Measurements from ENCODE around the gene CSAD. TPM values are rescaled to one million over a fixed set of nuclear protein-coding genes. Genes with fewer than 3 reads are reported as not detected.
A peak's percentile ranks its signal among the peaks of the same experiment; 100 is the strongest.

Gene CSAD
- total and polyA plus RNA-seq, 2 donors (not counting 3 experiments of a cell fraction or from before 2014, with no cell fraction given): 21.1 to 24.4 TPM

- H3K4me2 ChIP-seq (ENCODE audit: insufficient read depth, low read length): no peak overlapping the region
Measured at GRCh38 chr12:53223389-53224060, 42.8 kb upstream of the CSAD start.

GRCh38 chr12:53222806-53223261, 42.1 kb upstream of the CSAD start:
- POLR2A ChIA-PET: no interaction called here
- no peak overlapping the region for H3K9ac ChIP-seq (replicated peaks; ENCODE audit: extremely low read depth, insufficient read depth, low read length)
- no peaks in the 10 kb centered on the region for H3K27me3 ChIP-seq (ENCODE audit: control insufficient read depth in 2 of 2, insufficient read depth in 2 of 2, low read length in 2 of 2)
- FAIRE-seq (no peak), DNase-seq (ENCODE audit: low read depth, low spot score) (no peak)
- no peaks in the 10 kb centered on the region for H3K9me3 ChIP-seq (replicated peaks; ENCODE audit: control insufficient read depth, insufficient read depth, low read length)
- H3K4me1 ChIP-seq (ENCODE audit: control insufficient read depth, extremely low read depth, insufficient read depth, low read length): peaks cover 39% of the 10 kb centered on the region
- H3K27ac ChIP-seq (ENCODE audit: insufficient read depth, low read depth, low read length): no peak overlapping the region
- H3K4me3 ChIP-seq (replicated peaks in 1 of 3; ENCODE audit: insufficient read depth in 1 of 3, low read depth in 1 of 3, low read length in 3 of 3): no peak overlapping the region
- H3K36me3 ChIP-seq (ENCODE audit: control insufficient read depth in 2 of 2, extremely low read depth in 1 of 2, insufficient read depth in 2 of 2, low read length in 2 of 2): no peaks in the 10 kb centered on the region
- CTCF ChIA-PET: interaction anchor here (0.8 to 0.9 kb wide), 2 partner anchors 9 to 98 kb away, joined by 4 to 12 read pairs; partner anchors contain the start of gene AAAS
- no TSS peak for BruUV-seq (replicated peaks)
- no peaks in the 10 kb centered on the region for H3K79me2 ChIP-seq (ENCODE audit: control insufficient read depth, insufficient read depth, low read length)
- H4K20me1 ChIP-seq (replicated peaks; ENCODE audit: control insufficient read depth, extremely low read depth, insufficient read depth, low read length): no peaks in the 10 kb centered on the region
- no peak for TF ChIP-seq CTCF (IDR thresholded peaks at IDR 0.05; ENCODE audit: extremely low read depth in 1 of 2, insufficient read depth in 1 of 2, low read depth in 1 of 2, low read length in 2 of 2)
- TF ChIP-seq FOS (IDR thresholded peaks at IDR 0.05; ENCODE audit: borderline replicate concordance, insufficient read depth, low read length): no peak
- no peak for TF ChIP-seq MAX (IDR thresholded peaks at IDR 0.05; ENCODE audit: insufficient read depth, insufficient read length)
- TF ChIP-seq POLR2AphosphoS5 (IDR thresholded peaks at IDR 0.05; ENCODE audit: insufficient read depth, low read depth, low read length): no peak
- no peak for TF ChIP-seq EZH2 (IDR thresholded peaks at IDR 0.05; ENCODE audit: borderline replicate concordance, low read depth, low read length, severe bottlenecking)
- no peak for TF ChIP-seq GATA2 (IDR thresholded peaks at IDR 0.05; ENCODE audit: insufficient read depth, insufficient read length, low read depth, low read length)
- TF ChIP-seq POLR2A (IDR thresholded peaks at IDR 0.05; ENCODE audit: low read depth, low read length): no peak
- no peak for TF ChIP-seq MYC (IDR thresholded peaks at IDR 0.05; ENCODE audit: low read depth, low read length)
- no peak for TF ChIP-seq JUN (IDR thresholded peaks at IDR 0.05; ENCODE audit: borderline replicate concordance, insufficient read depth, insufficient read length, low read depth)
- no peak overlapping the region for H2AFZ ChIP-seq (ENCODE audit: low read depth, low read length)
- intact Hi-C loops (cut with micrococcal nuclease): loop anchor here (1.0 to 5.0 kb wide), 2 partner anchors 9 to 279 kb away; partner anchors contain the start of gene TARBP2
- no peak overlapping the region for H3K4me2 ChIP-seq (ENCODE audit: insufficient read depth, low read length)
- H3K9me1 ChIP-seq (replicated peaks; ENCODE audit: control insufficient read depth, extremely low read depth, insufficient read depth, low read length): no peaks in the 10 kb centered on the region
- dilution Hi-C loops (cut with MboI; ENCODE audit: extremely low pct_ligation_motif_present, low sequenced_read_pairs): no loop called here

More at GRCh38 chr12:53223389-53224060, 42.8 kb upstream of the CSAD start:
- Histone ChIP-seq H2AFZ (ENCODE audit: low read depth, low read length) (no peak overlapping the region), H3K27me3 (ENCODE audit: control insufficient read depth in 2 of 2, insufficient read depth in 2 of 2, low read length in 2 of 2) (no peaks in the 10 kb centered on the region), H3K79me2 (ENCODE audit: control insufficient read depth, insufficient read depth, low read length) (no peaks in the 10 kb centered on the region), H3K9ac (replicated peaks; ENCODE audit: extremely low read depth, insufficient read depth, low read length) (no peak overlapping the region), H4K20me1 (replicated peaks; ENCODE audit: control insufficient read depth, extremely low read depth, insufficient read depth, low read length) (no peaks in the 10 kb centered on the region), H3K9me1 (replicated peaks; ENCODE audit: control insufficient read depth, extremely low read depth, insufficient read depth, low read length) (no peaks in the 10 kb centered on the region), H3K36me3 (ENCODE audit: control insufficient read depth in 2 of 2, extremely low read depth in 1 of 2, insufficient read depth in 2 of 2, low read length in 2 of 2) (no peaks in the 10 kb centered on the region), H3K4me1 (ENCODE audit: control insufficient read depth, extremely low read depth, insufficient read depth, low read length) (peaks cover 37% of the 10 kb centered on the region), H3K27ac (ENCODE audit: insufficient read depth, low read depth, low read length) (no peak overlapping the region), H3K4me3 (replicated peaks in 1 of 3; ENCODE audit: insufficient read depth in 1 of 3, low read depth in 1 of 3, low read length in 3 of 3) (no peak overlapping the region), H3K9me3 (replicated peaks; ENCODE audit: control insufficient read depth, insufficient read depth, low read length) (no peaks in the 10 kb centered on the region)
- ChIA-PET POLR2A (no interaction called here), CTCF (interaction anchor here (0.6 to 1.2 kb wide), 5 partner anchors 10 to 412 kb away, joined by 3 to 12 read pairs (median 3); partner anchors contain the start of gene AAAS)
- TF ChIP-seq POLR2AphosphoS5 (IDR thresholded peaks at IDR 0.05; ENCODE audit: insufficient read depth, low read depth, low read length) (no peak), POLR2A (IDR thresholded peaks at IDR 0.05; ENCODE audit: low read depth, low read length) (no peak)
- DNase-seq (ENCODE audit: low read depth, low spot score) (peak; percentile 46), FAIRE-seq (peak; percentile 61)
- intact Hi-C loops (cut with micrococcal nuclease) (loop anchor here (5.0 kb wide), 1 partner anchor 279 kb away; the partner anchor contains the start of gene TARBP2), dilution Hi-C loops (cut with MboI; ENCODE audit: extremely low pct_ligation_motif_present, low sequenced_read_pairs) (no loop called here)
- BruUV-seq (replicated peaks): no TSS peak

Data from endothelial cell of umbilical vein (primary cell).